HepG2 (cell line): Measurements from ENCODE around the gene RANBP3. TPM values are rescaled to one million over a fixed set of nuclear protein-coding genes. Genes with fewer than 3 reads are reported as not detected.

Source experiments
- ATAC-seq: fragments of 200-7000 bp; cut with Tn5 transposase; 3 replicates; pipeline ENCODE4 v1.9.1; 2020; ENCODE audit warnings: mild to moderate bottlenecking, moderate library complexity
- BruUV-seq: library from RNA; stranded (reverse); fragments of 400-500 nt; replicated peaks from 2 replicates; lab custom pipeline; 2021; lab: Mats Ljungman, UMichigan
- CTCF ChIA-PET: fragments of 300-600 bp; formaldehyde crosslinking; extraction: SDS; loops from one replicate; lab custom pipeline; 2021; ENCODE audit warnings: low total read pairs, inconsistent platforms, low intra/inter-chr PET ratio; lab: Yijun Ruan, JAX
- POLR2A ChIA-PET: fragments of 350-600 bp; sonication (Branson Sonifier 250); formaldehyde crosslinking; loops from one replicate; lab custom pipeline; 2020; ENCODE audit warnings: antibody characterized with exemption, inconsistent platforms; lab: Yijun Ruan, JAX
- DNase-seq: peaks from one replicate; pipeline ENCODE4 v3.0.0-alpha.2; 2015; ENCODE audit warnings: low spot score
- FAIRE-seq: peaks from 3 replicates; lab custom pipeline; 2011; peaks lifted over from hg19 to GRCh38; lab: Jason Lieb, UNC
- H2AFZ ChIP-seq: one replicate; pipeline ENCODE4 v1.6.1; 2011; ENCODE audit warnings: low read length, inconsistent platforms
- H3K27ac ChIP-seq: fragments of 300-600 bp; 3 replicates; pipeline ENCODE4 v1.8.0; 2011; ENCODE audit warnings: mixed run types, mild to moderate bottlenecking, mixed read lengths, low read length, inconsistent platforms; ENCODE audit not compliant: insufficient read depth; ENCODE audit errors: extremely low read length
- H3K27me3 ChIP-seq, 2 experiments: fragments of 200-600 bp in 1 of 2; 2 replicates in 1 of 2; 3 replicates in 1 of 2; pipeline versions ENCODE4 v1.6.0 to v1.8.0; 2011; ENCODE audit warnings: low read length in 2 of 2, mild to moderate bottlenecking in 2 of 2, moderate library complexity in 2 of 2, inconsistent platforms in 1 of 2; ENCODE audit not compliant: insufficient read depth in 2 of 2, control insufficient read depth in 1 of 2
- H3K36me3 ChIP-seq, 2 experiments: fragments of 200-600 bp in 1 of 2; replicated peaks in 1 of 2; 2 replicates in 1 of 2; 3 replicates in 1 of 2; pipeline versions ENCODE4 v1.5.1 to v1.8.0; 2011; ENCODE audit warnings: low read length in 2 of 2, inconsistent platforms in 1 of 2; ENCODE audit not compliant: insufficient read depth in 2 of 2, control insufficient read depth in 1 of 2
- H3K4me1 ChIP-seq: 2 replicates; pipeline ENCODE4 v1.5.1; 2012; ENCODE audit warnings: low read length, inconsistent platforms; ENCODE audit not compliant: insufficient read depth
- H3K4me2 ChIP-seq: 2 replicates; pipeline ENCODE4 v1.6.0; 2011; ENCODE audit warnings: low read depth, low read length, inconsistent platforms
- H3K4me3 ChIP-seq, 3 experiments: fragments of 200-600 bp in 1 of 3; sonication (generic), shearing (Covaris generic) in 1 of 3; replicated peaks in 1 of 3; 2 replicates each; pipeline ENCODE4 v1.5.1; 2011 to 2016; ENCODE audit warnings: low read length in 3 of 3, inconsistent platforms in 2 of 3, low read depth in 2 of 3, mild to moderate bottlenecking in 2 of 3, control low read depth in 1 of 3, mixed read lengths in 1 of 3; ENCODE audit not compliant: insufficient read depth in 1 of 3
- H3K79me2 ChIP-seq: one replicate; pipeline ENCODE4 v1.6.1; 2011; ENCODE audit warnings: low read length, inconsistent platforms; ENCODE audit not compliant: insufficient read depth
- H3K9ac ChIP-seq: 2 replicates; pipeline ENCODE4 v1.6.0; 2011; ENCODE audit warnings: mild to moderate bottlenecking, low read depth, low read length, inconsistent platforms; ENCODE audit not compliant: insufficient read depth
- H3K9me3 ChIP-seq: 2 replicates; pipeline ENCODE4 v1.5.1; 2012; ENCODE audit warnings: mild to moderate bottlenecking, low read length
- H4K20me1 ChIP-seq: 2 replicates; pipeline ENCODE4 v1.6.0; 2011; ENCODE audit warnings: inconsistent platforms, mild to moderate bottlenecking, low read length, moderate library complexity; ENCODE audit not compliant: insufficient read depth
- AGO1 ChIP-seq: fragments of 200-400 bp; formaldehyde crosslinking; IDR thresholded peaks from 2 replicates; pipeline ENCODE4 v1.6.1; 2017; ENCODE audit warnings: mild to moderate bottlenecking, low read depth, low read length, moderate library complexity; ENCODE audit not compliant: poor library complexity, severe bottlenecking
- FOSL1 ChIP-seq: sonication (generic); formaldehyde crosslinking; IDR thresholded peaks from 2 replicates; pipeline ENCODE4 v1.9.0; 2021; ENCODE audit warnings: missing genetic modification reagents, borderline replicate concordance
- HOXA9 ChIP-seq: sonication (generic); formaldehyde crosslinking; IDR thresholded peaks from 2 replicates; pipeline ENCODE4 v1.8.1; 2022; ENCODE audit warnings: missing genetic modification reagents, mild to moderate bottlenecking, moderate library complexity, borderline replicate concordance
- LCORL ChIP-seq, 2 experiments: fragments of 450-650 bp in 1 of 2; sonication (generic) in 1 of 2; formaldehyde crosslinking in 1 of 2; IDR thresholded peaks; 2 replicates each; pipeline versions ENCODE4 v1.5.0 to v1.6.1; 2017 to 2020; ENCODE audit warnings: antibody characterized with exemption in 1 of 2, missing genetic modification reagents in 1 of 2
- MAFF ChIP-seq: IDR thresholded peaks from 2 replicates; pipeline ENCODE4 v1.6.1; 2011; ENCODE audit warnings: low read depth, low read length, improper control_type of control experiment
- MIXL1 ChIP-seq: IDR thresholded peaks from 2 replicates; pipeline ENCODE4 v1.6.1; 2016
- MYNN ChIP-seq: sonication (generic); formaldehyde crosslinking; IDR thresholded peaks from 2 replicates; pipeline ENCODE4 v1.4.0; 2020; ENCODE audit warnings: mild to moderate bottlenecking, low read depth, missing genetic modification reagents
- NFE2 ChIP-seq: sonication (generic); formaldehyde crosslinking; IDR thresholded peaks from 2 replicates; pipeline ENCODE4 v1.4.0; 2020; ENCODE audit warnings: missing genetic modification reagents
- RBM22 ChIP-seq: fragments of 200-400 bp; formaldehyde crosslinking; optimal IDR thresholded peaks from 2 replicates; pipeline ENCODE3; 2017; ENCODE audit warnings: mild to moderate bottlenecking, low read length, moderate library complexity
- RXRB ChIP-seq: IDR thresholded peaks from 2 replicates; pipeline ENCODE4 v1.6.1; 2016; ENCODE audit warnings: borderline replicate concordance, missing genetic modification reagents, missing compliant biosample characterization
- ZBED4 ChIP-seq: sonication (generic); formaldehyde crosslinking; IDR thresholded peaks from 2 replicates; pipeline ENCODE4 v1.4.0; 2020; ENCODE audit warnings: missing genetic modification reagents, borderline replicate concordance
- ZBTB38 ChIP-seq: sonication (generic); formaldehyde crosslinking; IDR thresholded peaks from 2 replicates; pipeline ENCODE4 v1.5.1; 2020; ENCODE audit warnings: mild to moderate bottlenecking, missing genetic modification reagents
- ZNF205 ChIP-seq: IDR thresholded peaks from 2 replicates; pipeline ENCODE4 v1.6.1; 2018; ENCODE audit warnings: missing biosample characterization, missing genetic modification reagents
- ZNF235 ChIP-seq: sonication (generic); formaldehyde crosslinking; IDR thresholded peaks from 2 replicates; pipeline ENCODE4 v1.8.1; 2023; ENCODE audit warnings: mild to moderate bottlenecking, missing genetic modification reagents, borderline replicate concordance
- ZNF275 ChIP-seq: sonication (generic); formaldehyde crosslinking; IDR thresholded peaks from 2 replicates; pipeline ENCODE4 v1.8.0; 2022; ENCODE audit warnings: missing genetic modification reagents, mild to moderate bottlenecking, inconsistent platforms, borderline replicate concordance
- ZNF879 ChIP-seq: sonication (generic); formaldehyde crosslinking; IDR thresholded peaks from 2 replicates; pipeline ENCODE4 v1.8.1; 2023; ENCODE audit warnings: missing genetic modification reagents
- WGBS: methylation state at CpG from one replicate; pipeline ENCODE4 v1.1.6; 2017; ENCODE audit warnings: low lambda C conversion rate; 5-methylcytosine and 5-hydroxymethylcytosine counted together
- in situ Hi-C: cut with HindIII; loops from 2 replicates; pipeline ENCODE4 v1.10.0; 2017; ENCODE audit warnings: low pct_unique_long_range_greater_than_20kb; ENCODE audit not compliant: extremely low pct_ligation_motif_present
- intact Hi-C: fragments of 100-400 bp; cut with micrococcal nuclease; formaldehyde crosslinking; loops from one replicate; pipeline ENCODE4 v1.10.0; 2022; ENCODE audit not compliant: unreplicated experiment
- polyA plus RNA-seq, 8 experiments: library from polyadenylated mRNA; depleted of rRNA in 3 of 8; stranded (reverse) in 7 of 8; unstranded in 1 of 8; fragments of >200 nt; fragmentation: Illumina TruSeq in 4 of 8; extraction: Trizol in 4 of 8; gene quantifications; 2 replicates each; pipeline versions ENCODE4 v1.2.1 to v1.2.3, GENCODE V29; 2011 to 2016; ENCODE audit warnings: low read depth in 4 of 8, missing spikeins in 1 of 8, mixed read lengths in 1 of 8; ENCODE audit not compliant: insufficient read depth in 1 of 8
- total RNA-seq, 5 experiments: library from RNA; depleted of rRNA; stranded (reverse); fragments of >200 nt; fragmentation: Illumina TruSeq; extraction: Trizol; gene quantifications; 2 replicates each; pipeline ENCODE4 v1.2.3, GENCODE V29; 2016; ENCODE audit warnings: low read depth in 1 of 5
- TF ChIP-seq, protein P1 (sequence below): sonication (generic); formaldehyde crosslinking; IDR thresholded peaks from 2 replicates; pipeline ENCODE4 v1.4.0; 2020; ENCODE audit warnings: missing genetic modification reagents
- TF ChIP-seq, protein P2 (sequence below): sonication (generic); formaldehyde crosslinking; IDR thresholded peaks from 2 replicates; pipeline ENCODE4 v1.8.1; 2023; ENCODE audit warnings: missing genetic modification reagents, inconsistent platforms, borderline replicate concordance

Gene RANBP3
- total and polyA plus RNA-seq, 2 of the 13 experiments (the other 11 are each of a cell fraction or from before 2014, with no cell fraction given) = 39.5 to 149 TPM

DNA sequence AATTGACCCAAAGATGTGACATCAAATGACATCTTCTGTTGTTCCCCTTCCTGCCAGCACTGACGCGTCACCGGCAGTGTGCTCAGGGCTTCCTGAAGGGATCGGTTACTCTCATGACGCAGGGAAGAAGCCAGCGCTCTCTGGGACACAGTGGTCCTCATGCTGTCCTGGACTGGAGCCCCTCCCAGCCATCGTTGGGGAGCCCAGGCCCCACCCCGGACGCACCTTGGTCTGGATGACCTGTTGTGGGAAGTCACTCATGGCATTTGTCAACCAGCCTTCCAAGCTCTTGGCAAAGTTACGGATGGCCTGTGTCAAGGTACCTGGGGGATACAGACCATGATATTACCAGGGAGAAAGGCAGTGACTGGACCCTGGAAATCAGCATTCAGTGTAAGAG lies 26.0 kb upstream of the RANBP3 start:
- Histone ChIP-seq H3K27me3 (no peaks in the 10 kb centered on the region; a peak in 2 of 5 replicates), H3K79me2 (no peaks in the 10 kb centered on the region), H4K20me1 (no peaks in the 10 kb centered on the region), H3K9me3 (no peaks in the 10 kb centered on the region), H3K36me3 (no peaks in the 10 kb centered on the region), H2AFZ (no peak overlapping the region), H3K4me1 (no peaks in the 10 kb centered on the region), H3K27ac (no peak overlapping the region), H3K4me3 (no peak overlapping the region), H3K9ac (no peak overlapping the region), H3K4me2 (no peak overlapping the region)
- FAIRE-seq (no peak), DNase-seq (no peak), ATAC-seq (no peak)
- POLR2A ChIA-PET = no interaction called here
- no TSS peak for BruUV-seq
- 63% methylated on average over 5 of the region's 10 CpGs for WGBS
- CTCF ChIA-PET = no interaction called here
- in situ Hi-C loops (no loop called here), intact Hi-C loops (no loop called here)
- TF ChIP-seq ZBED4 (no peak), ZNF879 (CRISPR knock-in tag) (no peak), RBM22 (no peak), MYNN (CRISPR knock-in tag) (no peak), ZNF235 (no peak), ZBTB38 (CRISPR knock-in tag) (no peak), ZNF275 (no peak), LCORL (IDR thresholded peaks at IDR 0.05) (no peak), LCORL (CRISPR knock-in tag; IDR thresholded peaks at IDR 0.05) (no peak), FOSL1 (no peak), MAFF (no peak), HOXA9 (CRISPR knock-in tag) (no peak), NFE2 (CRISPR knock-in tag) (no peak), AGO1 (no peak), ZNF205 (CRISPR knock-in tag) (no peak), RXRB (CRISPR knock-in tag) (no peak), MIXL1 (CRISPR knock-in tag) (no peak)
- TF ChIP-seq, protein P1, sequence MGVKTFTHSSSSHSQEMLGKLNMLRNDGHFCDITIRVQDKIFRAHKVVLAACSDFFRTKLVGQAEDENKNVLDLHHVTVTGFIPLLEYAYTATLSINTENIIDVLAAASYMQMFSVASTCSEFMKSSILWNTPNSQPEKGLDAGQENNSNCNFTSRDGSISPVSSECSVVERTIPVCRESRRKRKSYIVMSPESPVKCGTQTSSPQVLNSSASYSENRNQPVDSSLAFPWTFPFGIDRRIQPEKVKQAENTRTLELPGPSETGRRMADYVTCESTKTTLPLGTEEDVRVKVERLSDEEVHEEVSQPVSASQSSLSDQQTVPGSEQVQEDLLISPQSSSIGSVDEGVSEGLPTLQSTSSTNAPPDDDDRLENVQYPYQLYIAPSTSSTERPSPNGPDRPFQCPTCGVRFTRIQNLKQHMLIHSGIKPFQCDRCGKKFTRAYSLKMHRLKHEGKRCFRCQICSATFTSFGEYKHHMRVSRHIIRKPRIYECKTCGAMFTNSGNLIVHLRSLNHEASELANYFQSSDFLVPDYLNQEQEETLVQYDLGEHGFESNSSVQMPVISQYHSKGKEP (CRISPR knock-in tag) = no peak
- TF ChIP-seq, protein P2, sequence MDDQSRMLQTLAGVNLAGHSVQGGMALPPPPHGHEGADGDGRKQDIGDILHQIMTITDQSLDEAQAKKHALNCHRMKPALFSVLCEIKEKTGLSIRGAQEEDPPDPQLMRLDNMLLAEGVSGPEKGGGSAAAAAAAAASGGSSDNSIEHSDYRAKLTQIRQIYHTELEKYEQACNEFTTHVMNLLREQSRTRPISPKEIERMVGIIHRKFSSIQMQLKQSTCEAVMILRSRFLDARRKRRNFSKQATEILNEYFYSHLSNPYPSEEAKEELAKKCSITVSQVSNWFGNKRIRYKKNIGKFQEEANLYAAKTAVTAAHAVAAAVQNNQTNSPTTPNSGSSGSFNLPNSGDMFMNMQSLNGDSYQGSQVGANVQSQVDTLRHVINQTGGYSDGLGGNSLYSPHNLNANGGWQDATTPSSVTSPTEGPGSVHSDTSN (CRISPR knock-in tag) = no peak
